ENCODE results near the gene ITGB3. TPM values are rescaled to one million over a fixed set of nuclear protein-coding genes. Genes with fewer than 3 reads are reported as not detected.

Gene ITGB3
- total and polyA plus RNA-seq, 2 of the 8 experiments (the other 6 are each of a cell fraction or from before 2014, with no cell fraction given) = 0.08 to 0.09 TPM

DNA sequence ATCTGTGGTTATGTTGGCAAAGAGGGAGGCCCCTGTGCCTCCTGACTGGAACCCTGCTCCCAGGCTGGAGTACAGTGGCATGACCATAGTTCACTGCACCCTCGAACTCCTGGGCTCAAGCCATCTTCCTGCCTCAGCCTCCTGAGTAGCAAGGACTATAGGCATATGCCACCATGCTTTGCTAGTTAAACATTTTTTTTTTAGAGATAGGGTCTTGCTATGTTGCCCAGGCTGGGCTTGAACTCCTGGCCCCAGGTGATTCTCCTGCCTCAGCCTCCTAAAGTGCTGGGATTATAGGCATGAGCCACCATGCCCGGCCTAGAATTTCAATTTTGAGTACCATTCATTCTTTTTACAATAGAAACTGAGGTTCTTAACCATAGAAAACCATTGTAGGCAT is 21.2 kb upstream of the ITGB3 start:
- no peak overlapping the region for H2BK15ac ChIP-seq (ENCODE audit: low read length)
- H3K79me2 ChIP-seq (ENCODE audit: control insufficient read depth in 1 of 2, insufficient read depth in 2 of 2, low read length in 2 of 2) = no peaks in the 10 kb centered on the region
- ChIA-PET POLR2A (ENCODE audit: partially characterized antibody) (no interaction called here), CTCF (ENCODE audit: partially characterized antibody) (interaction anchor here (1.4 to 7.3 kb wide), 2 partner anchors 22 to 81 kb away, joined by 3 to 105 read pairs; no protein-coding TSS in a partner anchor)
- H3K4me2 ChIP-seq (ENCODE audit: insufficient read depth in 1 of 2, low read depth in 2 of 2, low read length in 2 of 2) = no peak overlapping the region
- H3K23ac ChIP-seq (ENCODE audit: insufficient read length) = no peak overlapping the region
- no peak overlapping the region for H3K4me3 ChIP-seq (ENCODE audit: extremely low read depth in 1 of 4, insufficient read depth in 2 of 4, low read depth in 3 of 4, low read length in 4 of 4)
- H2AK5ac ChIP-seq (ENCODE audit: low read depth, low read length) = no peak overlapping the region
- no peak overlapping the region for H4K5ac ChIP-seq (ENCODE audit: insufficient read length, low read depth, low read length)
- no peaks in the 10 kb centered on the region for H3K36me3 ChIP-seq (ENCODE audit: control insufficient read depth in 2 of 4, insufficient read depth in 4 of 4, low read length in 3 of 4)
- H3K27ac ChIP-seq (ENCODE audit: low read depth, low read length) = no peak overlapping the region
- H3K18ac ChIP-seq (ENCODE audit: extremely low read depth, low read length) = no peak overlapping the region
- H3K4me1 ChIP-seq (replicated peaks in 1 of 4; ENCODE audit: control insufficient read depth in 3 of 4, insufficient read depth in 4 of 4, low read length in 3 of 4) = peaks cover 0 to 3% (median 3%) of the 10 kb centered on the region in 4 experiments; a peak in 3 of 7 replicates
- 0 out of 7 replicates have a peak, but pooled peaks cover 0 to 1% (median 0%) of the 10 kb centered on the region in 4 experiments for H3K27me3 ChIP-seq (replicated peaks in 1 of 4; ENCODE audit: control insufficient read depth in 3 of 4, extremely low read depth in 1 of 4, insufficient read depth in 3 of 4, low read length in 3 of 4)
- H4K20me1 ChIP-seq (replicated peaks in 1 of 2; ENCODE audit: control insufficient read depth in 1 of 2, insufficient read depth in 2 of 2, low read length in 2 of 2) = no peaks in the 10 kb centered on the region
- WGBS, 2 experiments (ENCODE audit: extremely low coverage in 1 of 2, insufficient coverage in 1 of 2, insufficient read length in 1 of 2, insufficient replicate concordance in 2 of 2, low coverage in 1 of 2, low lambda C conversion rate in 2 of 2, missing lambda C conversion rate in 1 of 2) = 83% methylated on average over 2 of the region's 2 CpGs; no CpG with 5 or more reads in 1 of the 2 experiments
- DNase-seq (ENCODE audit: low read depth in 1 of 2, low spot score in 2 of 2) (no peak), FAIRE-seq (no peak)
- no peaks in the 10 kb centered on the region for H3K79me1 ChIP-seq (ENCODE audit: low read depth, low read length)
- no peak overlapping the region for H2AFZ ChIP-seq (ENCODE audit: low read length)
- H3K9me3 ChIP-seq (ENCODE audit: insufficient read depth in 2 of 2, low read depth in 1 of 2, low read length in 1 of 2) = no peaks in the 10 kb centered on the region
- H2BK120ac ChIP-seq (replicated peaks; ENCODE audit: low read depth, low read length) = no peak overlapping the region
- no peak overlapping the region for H3K56ac ChIP-seq (replicated peaks; ENCODE audit: insufficient read length, low read depth, low read length)
- no peak overlapping the region for H3K4ac ChIP-seq (replicated peaks; ENCODE audit: insufficient read length, low read depth, low read length)
- H4K8ac ChIP-seq (ENCODE audit: extremely low read depth, insufficient read depth, low read length) = no peak overlapping the region
- H4K91ac ChIP-seq (replicated peaks; ENCODE audit: insufficient read length, low read length) = no peak overlapping the region
- H2BK20ac ChIP-seq (ENCODE audit: low read length) = no peak overlapping the region
- H2BK12ac ChIP-seq (ENCODE audit: low read depth, low read length) = no peak overlapping the region
- no peak overlapping the region for H3K9ac ChIP-seq (replicated peaks in 1 of 4; ENCODE audit: extremely low read depth in 1 of 4, low read depth in 3 of 4, low read length in 3 of 4)
- H3K23me2 ChIP-seq (ENCODE audit: low read depth, low read length) = no peaks in the 10 kb centered on the region
- H3K14ac ChIP-seq (ENCODE audit: insufficient read length) = no peak overlapping the region
- H2BK5ac ChIP-seq (ENCODE audit: low read depth, low read length) = no peak overlapping the region
- TF ChIP-seq BRCA1 (IDR thresholded peaks at IDR 0.05; ENCODE audit: low read depth, low read length) (no peak), RXRA (IDR thresholded peaks at IDR 0.05; ENCODE audit: insufficient read depth, low read depth, low read length) (no peak), TBP (IDR thresholded peaks at IDR 0.05; ENCODE audit: low read depth, low read length) (no peak), CBX5 (IDR thresholded peaks at IDR 0.05; ENCODE audit: low read depth, low read length) (no peak), SIX5 (IDR thresholded peaks at IDR 0.05; ENCODE audit: low read depth, low read length) (no peak), RFX5 (IDR thresholded peaks at IDR 0.05; ENCODE audit: borderline replicate concordance, low read depth, low read length) (no peak), SP2 (IDR thresholded peaks at IDR 0.05; ENCODE audit: low read length) (no peak), SRF (IDR thresholded peaks at IDR 0.05; ENCODE audit: low read depth, low read length) (no peak), ASH2L (IDR thresholded peaks at IDR 0.05; ENCODE audit: low read length) (no peak), SUZ12 (IDR thresholded peaks at IDR 0.05; ENCODE audit: low read length) (no peak), ZNF274 (IDR thresholded peaks at IDR 0.05; ENCODE audit: borderline replicate concordance, extremely low read depth, low read length) (no peak), CTBP2 (IDR thresholded peaks at IDR 0.05; ENCODE audit: borderline replicate concordance, insufficient read depth, insufficient read length, low read length) (no peak)
- TF ChIP-seq, protein P1, sequence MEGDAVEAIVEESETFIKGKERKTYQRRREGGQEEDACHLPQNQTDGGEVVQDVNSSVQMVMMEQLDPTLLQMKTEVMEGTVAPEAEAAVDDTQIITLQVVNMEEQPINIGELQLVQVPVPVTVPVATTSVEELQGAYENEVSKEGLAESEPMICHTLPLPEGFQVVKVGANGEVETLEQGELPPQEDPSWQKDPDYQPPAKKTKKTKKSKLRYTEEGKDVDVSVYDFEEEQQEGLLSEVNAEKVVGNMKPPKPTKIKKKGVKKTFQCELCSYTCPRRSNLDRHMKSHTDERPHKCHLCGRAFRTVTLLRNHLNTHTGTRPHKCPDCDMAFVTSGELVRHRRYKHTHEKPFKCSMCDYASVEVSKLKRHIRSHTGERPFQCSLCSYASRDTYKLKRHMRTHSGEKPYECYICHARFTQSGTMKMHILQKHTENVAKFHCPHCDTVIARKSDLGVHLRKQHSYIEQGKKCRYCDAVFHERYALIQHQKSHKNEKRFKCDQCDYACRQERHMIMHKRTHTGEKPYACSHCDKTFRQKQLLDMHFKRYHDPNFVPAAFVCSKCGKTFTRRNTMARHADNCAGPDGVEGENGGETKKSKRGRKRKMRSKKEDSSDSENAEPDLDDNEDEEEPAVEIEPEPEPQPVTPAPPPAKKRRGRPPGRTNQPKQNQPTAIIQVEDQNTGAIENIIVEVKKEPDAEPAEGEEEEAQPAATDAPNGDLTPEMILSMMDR (IDR thresholded peaks at IDR 0.05; ENCODE audit: control extremely low read depth in 1 of 3, insufficient read depth in 1 of 3, low read depth in 1 of 3, low read length in 3 of 3) = no peak
